SK-N-MC (cell line): ENCODE results near the gene ACVR1.

ENCODE experiments used
- DNase-seq: peaks from one replicate; pipeline ENCODE4 v3.0.0-alpha.2; 2011; ENCODE audit warnings: low read depth, low spot score
- H3K27ac ChIP-seq: fragments of 200-600 bp; sonication (generic); 2 replicates; pipeline ENCODE4 v1.5.1; 2016; ENCODE audit warnings: mixed run types
- H3K36me3 ChIP-seq: fragments of 200-600 bp; sonication (generic); 2 replicates; pipeline ENCODE4 v1.6.1; 2017; ENCODE audit warnings: antibody characterized with exemption, low read length, mixed read lengths; ENCODE audit not compliant: insufficient read depth
- H3K4me3 ChIP-seq: fragments of 200-600 bp; sonication (generic); 2 replicates; pipeline ENCODE4 v1.5.1; 2016
- H3K9ac ChIP-seq: fragments of 200-600 bp; sonication (generic); 2 replicates; pipeline ENCODE4 v1.8.0; 2017; ENCODE audit warnings: mixed run types, mixed read lengths; ENCODE audit not compliant: insufficient read length
- H3K9me3 ChIP-seq: fragments of 200-600 bp; sonication (generic); 2 replicates; pipeline ENCODE4 v1.6.1; 2017; ENCODE audit warnings: low read depth, mild to moderate bottlenecking, antibody characterized with exemption, low read length, moderate library complexity, mixed read lengths
- EZH2 ChIP-seq: fragments of 200-600 bp; sonication (generic); IDR thresholded peaks from one replicate; pipeline ENCODE4 v1.6.1; 2017; ENCODE audit warnings: antibody characterized with exemption
- FOXP2 ChIP-seq: optimal IDR thresholded peaks from 2 replicates; pipeline ENCODE3; 2011; ENCODE audit warnings: mild to moderate bottlenecking, moderate library complexity; ENCODE audit not compliant: insufficient read depth; ENCODE audit errors: extremely low read length, control extremely low read depth
- POLR2AphosphoS5 ChIP-seq: IDR thresholded peaks from 2 replicates; pipeline ENCODE4 v1.6.1; 2012; ENCODE audit warnings: mild to moderate bottlenecking, low read depth, low read length, borderline replicate concordance

Gene ACVR1

DNA sequence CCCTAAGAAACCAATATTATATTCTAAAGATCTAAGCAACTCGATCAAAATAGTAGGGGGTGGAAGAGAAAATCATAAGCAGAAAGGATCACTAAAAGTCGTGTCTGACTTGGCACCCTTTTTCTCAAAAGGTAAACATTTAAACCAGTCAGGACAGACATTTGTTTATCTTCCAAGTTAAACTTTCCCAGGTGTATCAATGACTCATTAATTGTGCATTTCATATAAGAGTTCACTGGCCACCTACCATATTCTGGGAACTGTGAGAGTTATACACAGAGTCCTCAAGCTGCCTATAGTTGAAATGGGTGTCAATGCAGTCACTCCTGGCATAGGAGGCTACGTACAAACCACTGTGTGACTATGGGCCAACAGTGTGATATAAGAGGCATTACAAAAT lies 4.8 kb upstream of the ACVR1 start:
- H3K9me3 ChIP-seq = no peaks in the 10 kb centered on the region
- TF ChIP-seq FOXP2 (no peak), EZH2 (no peak), POLR2AphosphoS5 (no peak)

DNA sequence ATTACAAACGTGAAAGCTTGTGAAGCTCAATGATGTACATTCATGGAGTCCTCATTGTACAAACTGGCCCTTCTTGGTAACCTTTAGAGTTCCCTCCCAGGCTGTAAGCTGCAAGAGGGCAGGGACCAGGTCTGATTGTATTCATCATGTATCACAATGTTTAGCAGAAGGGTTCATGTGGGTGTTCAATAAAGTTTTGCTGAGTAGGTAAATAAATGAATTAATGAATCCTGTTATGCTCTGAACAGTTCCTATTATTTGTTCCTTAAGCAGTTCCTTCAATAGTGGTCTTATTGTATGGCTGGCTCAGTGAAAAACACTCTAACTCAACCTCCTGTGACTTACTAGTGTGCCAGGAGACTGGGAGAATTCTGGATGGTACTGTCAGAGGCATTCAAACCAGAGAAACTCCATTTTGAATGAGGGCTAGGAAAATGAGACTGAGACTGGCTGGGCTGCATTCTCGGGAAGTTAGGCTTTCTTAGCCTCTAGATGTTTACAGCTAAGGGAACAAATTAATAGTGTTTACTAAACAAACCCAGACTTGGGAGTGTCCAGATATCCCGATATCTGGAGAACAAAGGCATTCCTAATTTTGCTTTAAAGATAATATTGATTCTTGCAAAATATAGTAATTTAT lies 1.8 kb upstream of the ACVR1 start:
- Histone ChIP-seq H3K9ac (no peak overlapping the region), H3K9me3 (no peaks in the 10 kb centered on the region), H3K27ac (no peak overlapping the region), H3K4me3 (no peak overlapping the region), H3K36me3 (no peaks in the 10 kb centered on the region)
- no peak for DNase-seq
- TF ChIP-seq FOXP2 (no peak), EZH2 (no peak), POLR2AphosphoS5 (no peak)

More for the DNA sequence above, 4.8 kb upstream of the ACVR1 start:
- H3K9ac ChIP-seq = no peak overlapping the region
- no peaks in the 10 kb centered on the region for H3K36me3 ChIP-seq
- no peak overlapping the region for H3K4me3 ChIP-seq
- H3K27ac ChIP-seq = no peak overlapping the region
- DNase-seq = no peak

DNA sequence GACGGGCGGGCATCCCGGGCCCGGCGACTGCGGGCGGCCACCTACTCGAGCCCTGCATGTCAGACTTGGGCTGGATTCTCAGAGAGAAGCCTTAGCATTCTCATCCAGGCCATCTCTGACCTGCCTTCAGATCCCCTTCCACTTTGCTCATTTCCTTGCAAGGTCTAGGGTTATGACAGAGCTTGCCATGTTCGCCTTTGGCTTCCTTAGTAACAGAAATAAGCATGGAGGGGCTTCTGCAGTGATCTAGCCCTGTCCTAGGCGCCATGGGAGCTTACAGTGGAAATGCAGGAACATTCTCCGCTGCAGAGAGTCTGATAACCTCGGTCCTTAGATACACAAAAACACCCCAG lies 632 bp upstream of the ACVR1 start:
- DNase-seq = no peak

DNA sequence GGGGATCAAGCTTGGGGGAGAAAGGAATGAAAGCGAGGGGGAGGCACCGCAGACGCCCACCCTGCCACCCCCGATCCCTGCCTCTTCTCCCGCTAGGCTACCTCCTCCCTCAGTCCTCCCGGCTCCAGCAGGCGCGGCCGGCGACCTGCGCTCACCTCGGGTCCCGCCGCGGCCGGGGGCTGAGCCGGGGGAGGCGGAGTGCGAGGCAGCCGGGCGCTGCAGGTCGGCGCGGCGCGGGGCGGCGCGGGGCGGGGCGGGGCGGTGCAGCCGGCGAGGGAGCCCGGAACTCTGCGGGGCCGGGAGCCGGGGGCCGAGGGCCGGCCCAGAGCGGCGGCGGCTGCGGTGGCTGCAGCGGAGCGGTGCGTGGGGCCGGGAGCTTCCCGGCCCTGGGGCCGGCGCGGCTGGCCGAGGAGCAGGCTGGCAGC lies 477 bp downstream of the ACVR1 start:
- H3K27ac ChIP-seq = peak overlapping the region; percentile 27
- H3K4me3 ChIP-seq = peak overlapping the region; percentile 88
- H3K9me3 ChIP-seq = no peaks in the 10 kb centered on the region
- H3K36me3 ChIP-seq = no peaks in the 10 kb centered on the region
- TF ChIP-seq FOXP2 (no peak), EZH2 (no peak), POLR2AphosphoS5 (no peak)
- peak overlapping the region; percentile 61 for H3K9ac ChIP-seq
- DNase-seq = no peak

More for the DNA sequence above, 632 bp upstream of the ACVR1 start:
- no peak overlapping the region for H3K27ac ChIP-seq
- no peaks in the 10 kb centered on the region for H3K36me3 ChIP-seq
- H3K9me3 ChIP-seq = no peaks in the 10 kb centered on the region
- no peak for TF ChIP-seq FOXP2
- no peak for TF ChIP-seq EZH2
- no peak for TF ChIP-seq POLR2AphosphoS5
- peak overlapping the region; percentile 88 for H3K4me3 ChIP-seq
- peak overlapping the region; percentile 81 for H3K9ac ChIP-seq

DNA sequence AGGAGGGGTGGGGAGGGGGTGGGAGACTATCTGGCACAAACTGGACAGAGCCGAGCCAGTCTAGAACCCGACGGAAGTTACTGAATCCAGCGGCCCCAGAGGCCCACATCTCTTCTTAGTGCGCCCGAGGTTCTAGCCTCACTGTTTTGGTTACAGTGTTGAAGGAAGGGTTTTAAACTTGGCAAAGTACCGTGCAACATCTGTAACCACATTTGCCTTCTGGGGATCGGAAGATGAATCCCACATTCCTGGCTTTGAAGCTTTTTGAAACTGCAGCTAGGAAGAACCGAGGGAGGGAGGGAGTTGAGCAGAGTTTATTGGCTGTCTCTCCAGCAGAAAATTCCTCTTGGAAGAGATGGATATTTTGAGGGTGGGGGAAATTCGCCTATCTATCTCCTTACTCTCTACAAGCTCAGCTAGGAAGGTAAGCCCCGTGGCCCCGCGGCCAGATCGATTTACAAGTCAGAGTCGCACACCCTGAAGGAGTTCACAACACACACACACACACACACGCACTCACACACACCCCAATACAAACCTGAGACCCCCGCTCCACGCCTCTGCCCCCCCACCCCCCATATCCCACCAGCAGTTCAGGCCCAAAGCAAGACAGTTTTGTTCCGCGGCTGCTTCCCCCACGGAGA lies 1.0 kb downstream of the ACVR1 start:
- peak overlapping the region; percentile 88 for H3K4me3 ChIP-seq
- H3K27ac ChIP-seq = peak overlapping the region; percentile 27
- H3K36me3 ChIP-seq = no peaks in the 10 kb centered on the region
- TF ChIP-seq EZH2 (no peak), FOXP2 (no peak), POLR2AphosphoS5 (no peak)
- peak overlapping the region; percentile 61 for H3K9ac ChIP-seq
- H3K9me3 ChIP-seq = no peaks in the 10 kb centered on the region
- peak; percentile 83 for DNase-seq

DNA sequence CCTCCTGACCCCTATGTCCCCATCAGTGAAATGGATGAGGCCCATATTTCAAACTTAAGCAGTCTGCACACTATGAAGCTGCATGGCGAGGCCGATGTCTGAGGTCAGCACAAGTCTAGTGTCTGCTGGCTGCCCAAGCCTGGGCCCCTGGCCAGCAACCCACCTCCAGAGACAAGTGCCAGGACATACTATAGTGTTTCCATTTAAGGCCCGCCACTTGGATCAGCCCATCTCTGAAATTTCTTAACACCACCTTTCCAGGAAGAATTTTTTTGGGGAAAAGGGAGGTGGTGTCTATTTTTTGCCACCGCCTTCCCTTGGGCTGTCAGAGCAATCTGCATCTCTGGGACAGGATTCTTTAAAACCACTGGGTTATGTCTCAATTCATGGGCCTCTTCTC lies 1.8 kb downstream of the ACVR1 start:
- Histone ChIP-seq H3K4me3 (peak overlapping the region; percentile 88), H3K27ac (no peak overlapping the region; the same call in 1 of the 2 replicates), H3K9me3 (no peaks in the 10 kb centered on the region), H3K9ac (no peak overlapping the region), H3K36me3 (no peaks in the 10 kb centered on the region)
- TF ChIP-seq EZH2 = no peak
- TF ChIP-seq FOXP2 = no peak
- no peak for TF ChIP-seq POLR2AphosphoS5
- DNase-seq = no peak

DNA sequence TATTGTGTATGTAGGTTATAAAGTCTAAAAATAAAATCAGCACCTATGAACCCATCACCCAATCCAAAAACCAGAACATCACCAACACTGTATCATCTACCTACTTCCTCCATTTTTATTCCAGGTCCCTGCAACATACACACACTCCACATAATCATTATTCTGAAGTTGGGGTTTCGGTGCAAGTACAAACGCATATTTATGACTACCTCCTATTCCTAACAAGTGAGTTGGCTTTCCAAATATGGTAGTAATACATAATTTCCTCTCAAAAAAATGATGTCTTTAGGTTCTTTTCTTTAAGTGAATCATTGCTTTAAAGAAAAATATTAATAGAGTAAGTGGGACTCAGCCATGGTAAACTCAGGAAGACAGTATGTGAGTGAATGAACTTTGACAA lies 3.3 kb downstream of the ACVR1 start:
- TF ChIP-seq POLR2AphosphoS5 (no peak), EZH2 (no peak), FOXP2 (no peak)
- H3K9ac ChIP-seq = no peak overlapping the region
- no peak overlapping the region for H3K4me3 ChIP-seq
- DNase-seq = no peak
- no peak overlapping the region for H3K27ac ChIP-seq
- no peaks in the 10 kb centered on the region for H3K36me3 ChIP-seq
- no peaks in the 10 kb centered on the region for H3K9me3 ChIP-seq

- Histone ChIP-seq H3K27ac (no peak overlapping the region), H3K9me3 (no peaks in the 10 kb centered on the region), H3K4me3 (no peak overlapping the region), H3K9ac (no peak overlapping the region), H3K36me3 (no peaks in the 10 kb centered on the region)
- TF ChIP-seq POLR2AphosphoS5 (no peak), FOXP2 (no peak), EZH2 (no peak)
- DNase-seq = no peak
Observed at GRCh38 chr2:157871415-157871814, 4.7 kb downstream of the ACVR1 start.

DNA sequence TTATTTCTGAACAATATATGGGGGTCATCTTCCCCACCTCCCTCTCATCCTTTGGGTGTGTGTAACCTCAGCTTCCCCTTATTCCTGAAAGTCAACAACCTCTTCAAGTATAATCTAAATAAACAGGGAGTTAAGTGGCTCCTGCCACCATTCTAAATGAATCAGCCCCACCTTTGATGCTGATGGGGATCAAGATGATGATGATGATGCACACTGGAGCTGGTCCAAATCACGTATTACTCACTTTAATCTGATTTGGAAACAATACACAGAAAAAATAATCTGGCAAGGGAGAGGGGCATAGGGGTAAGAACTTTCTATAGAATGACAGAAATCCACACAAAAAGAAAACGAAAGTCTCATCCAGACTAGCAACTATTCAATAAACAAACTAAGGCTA lies 7.1 kb downstream of the ACVR1 start:
- no peak for TF ChIP-seq FOXP2
- no peak for TF ChIP-seq EZH2
- no peak for TF ChIP-seq POLR2AphosphoS5
- Histone ChIP-seq H3K9ac (no peak overlapping the region), H3K4me3 (no peak overlapping the region), H3K27ac (no peak overlapping the region), H3K36me3 (no peaks in the 10 kb centered on the region), H3K9me3 (no peaks in the 10 kb centered on the region)
- DNase-seq = no peak
